AG20443 (cell line): ENCODE results near the gene FHIP1A.

Experiments used
- DNase-seq: peaks from one replicate; pipeline ENCODE4 v3.0.0; 2012; ENCODE audit warnings: low spot score, mixed read lengths

The FHIP1A gene

DNA sequence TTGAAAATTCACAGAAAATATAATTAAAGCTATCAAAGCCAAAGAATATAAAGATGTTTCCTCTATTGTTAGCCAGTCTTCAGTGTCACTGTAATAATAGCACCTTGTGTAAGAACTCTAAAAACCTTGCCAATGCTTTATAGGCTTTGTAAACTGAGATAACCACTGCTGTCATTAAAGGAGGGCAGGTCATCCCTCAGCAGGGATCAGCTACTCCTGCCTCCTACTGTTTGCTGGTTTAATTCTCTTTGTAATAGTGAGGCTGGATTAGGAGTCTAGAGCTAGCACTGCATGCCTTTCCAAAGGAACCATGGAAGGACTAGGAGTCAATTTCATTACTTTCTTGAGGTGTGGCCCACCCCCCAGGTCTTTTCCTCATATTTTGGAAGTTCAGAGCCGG is 46.2 kb downstream of the FHIP1A start:
- no peak for DNase-seq

DNA sequence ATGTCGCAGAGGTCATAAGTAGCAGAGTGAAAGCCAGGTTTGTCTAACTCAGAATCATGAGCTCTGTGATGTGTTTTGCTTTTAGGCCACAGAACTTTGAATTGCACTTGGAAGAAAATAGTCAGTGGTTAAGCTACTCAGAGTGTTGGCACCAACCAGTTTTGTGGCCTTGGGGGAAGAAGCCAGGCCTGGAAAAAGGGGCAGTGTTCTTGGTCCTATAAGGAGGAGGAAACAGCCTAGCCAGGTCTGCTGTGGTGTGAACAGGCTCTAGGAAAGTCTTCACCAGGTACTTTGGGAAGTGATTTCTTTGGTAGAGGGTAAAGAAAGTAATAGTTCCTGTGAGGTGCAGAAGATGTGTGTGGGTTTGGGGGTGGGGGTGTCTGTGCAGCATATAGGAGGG is 49.2 kb downstream of the FHIP1A start:
- DNase-seq, result no peak
